HG03460 (cell line): ENCODE results near the gene IL27RA.
A peak's percentile ranks its signal among the peaks of the same experiment; 100 is the strongest.

ENCODE experiments used
- ATAC-seq: cut with Tn5 transposase; IDR thresholded peaks from one replicate; pipeline ENCODE4 v1.9.1; 2021; ENCODE audit not compliant: unreplicated experiment

Gene IL27RA

DNA sequence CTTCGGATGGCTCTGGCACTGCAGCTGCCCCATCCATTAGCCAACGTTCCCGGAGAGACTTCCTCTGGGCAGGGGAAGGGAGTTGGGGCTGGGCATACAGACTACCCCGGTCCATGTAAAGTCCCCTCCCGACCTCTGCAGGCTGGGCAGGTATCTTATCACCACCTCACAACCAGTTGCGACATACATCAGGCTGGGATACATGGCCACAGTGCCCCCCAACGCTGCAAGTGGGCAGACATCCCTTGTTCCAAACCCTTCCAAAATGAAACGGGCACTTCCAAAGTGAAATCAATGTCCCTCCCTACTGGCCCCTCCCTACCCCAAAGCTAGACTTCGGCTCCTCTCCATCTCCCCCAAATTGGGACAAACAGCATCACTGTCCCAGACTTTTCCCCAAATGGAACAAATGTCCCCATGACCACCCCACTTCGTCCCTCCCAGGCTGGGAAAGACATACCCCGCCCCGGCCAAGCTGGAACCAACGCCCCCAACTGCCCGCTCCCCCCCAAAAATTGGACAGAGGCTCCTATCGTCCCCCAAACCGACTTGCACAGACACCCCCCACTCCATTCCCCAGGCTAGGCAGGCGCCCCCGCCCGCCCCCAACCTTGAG, 25.3 kb downstream of the IL27RA start:
- ATAC-seq: no peak

DNA sequence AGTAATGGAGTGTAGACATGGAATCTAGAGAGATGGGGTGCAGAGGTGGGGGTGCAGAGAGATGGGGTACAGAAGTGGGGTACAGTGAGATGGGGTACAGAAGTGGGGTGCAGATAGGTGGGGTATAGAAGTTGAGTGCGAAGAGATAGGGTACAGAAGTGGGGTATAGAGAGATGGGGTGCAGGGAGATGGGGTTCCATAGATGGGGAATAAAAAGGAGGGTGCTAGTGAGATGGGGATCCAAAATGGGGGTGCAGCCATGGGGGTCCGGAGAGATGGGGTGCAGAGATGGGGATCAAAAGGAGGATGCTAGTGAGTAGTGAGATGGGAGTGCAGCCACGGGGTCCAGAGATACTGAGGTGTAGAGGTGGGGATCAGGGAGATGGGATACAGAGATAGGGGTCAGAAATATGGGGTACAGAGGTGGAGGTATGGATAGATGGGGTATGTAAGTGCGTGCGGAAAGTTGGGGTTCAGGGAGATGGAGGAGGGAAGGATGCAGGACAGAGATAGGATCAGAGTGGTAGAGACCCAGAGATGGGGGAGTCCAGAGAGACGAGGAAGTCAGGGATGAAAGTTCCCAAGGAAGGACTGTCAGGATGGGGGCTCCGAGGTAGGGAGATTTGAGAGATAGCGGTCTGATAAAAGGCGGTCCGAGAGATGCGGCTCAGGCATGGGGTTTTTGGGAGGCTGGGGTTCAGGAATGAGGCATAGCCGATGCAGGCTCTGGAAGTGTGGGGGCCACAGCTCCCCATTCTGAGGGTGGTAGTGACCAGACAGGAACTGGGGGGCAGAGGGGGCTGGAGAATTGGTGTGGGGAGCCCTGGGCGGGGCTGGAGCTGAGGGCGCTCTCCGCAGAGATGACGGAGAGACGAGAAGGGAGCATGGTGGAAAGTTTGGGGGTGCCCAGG, 26.9 kb downstream of the IL27RA start:
- ATAC-seq: no peak

DNA sequence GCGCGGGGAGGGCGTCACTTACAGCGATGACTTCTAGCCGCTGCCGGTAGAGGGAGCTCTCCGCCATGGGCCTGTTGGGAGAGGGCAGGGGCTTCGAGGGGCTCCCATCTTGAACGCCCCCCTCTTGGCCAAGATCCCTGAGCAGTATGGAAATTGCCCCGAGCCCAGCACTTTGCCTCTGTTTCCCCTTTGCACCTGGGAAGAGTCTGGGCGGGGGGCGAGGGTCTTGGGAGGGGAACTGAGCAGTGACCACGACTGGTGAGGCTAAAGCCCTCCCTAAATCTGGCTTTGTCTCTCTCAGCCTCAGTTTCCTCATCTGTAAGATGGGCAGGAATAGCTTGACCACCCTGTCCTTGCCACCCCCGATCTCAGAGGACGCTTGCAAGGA, 27.5 kb downstream of the IL27RA start:
- ATAC-seq: no peak

DNA sequence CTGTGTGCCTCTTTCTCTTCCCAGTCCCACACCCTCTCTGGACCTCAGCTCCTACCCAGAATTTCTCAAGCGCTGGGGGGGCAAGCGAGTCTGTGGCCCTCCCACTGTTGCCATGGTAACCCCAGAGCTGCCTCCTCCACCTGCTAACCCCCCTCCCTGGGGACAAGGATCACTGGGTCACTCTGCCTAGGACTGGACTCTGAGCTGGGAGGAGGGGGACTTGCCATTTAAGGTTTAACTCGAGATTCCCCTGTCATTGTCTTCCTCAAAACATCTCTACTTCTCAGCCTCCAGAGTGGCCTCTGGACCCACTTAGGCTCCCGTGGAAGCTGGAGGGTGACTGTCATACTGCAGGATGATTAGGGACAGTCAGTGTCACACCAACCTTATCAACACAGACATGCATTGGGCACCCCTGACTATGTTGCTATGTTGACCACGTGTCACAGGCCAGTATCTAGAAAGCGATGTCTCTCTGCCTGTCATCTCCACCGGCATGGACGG, 28.1 kb downstream of the IL27RA start:
- no peak for ATAC-seq

DNA sequence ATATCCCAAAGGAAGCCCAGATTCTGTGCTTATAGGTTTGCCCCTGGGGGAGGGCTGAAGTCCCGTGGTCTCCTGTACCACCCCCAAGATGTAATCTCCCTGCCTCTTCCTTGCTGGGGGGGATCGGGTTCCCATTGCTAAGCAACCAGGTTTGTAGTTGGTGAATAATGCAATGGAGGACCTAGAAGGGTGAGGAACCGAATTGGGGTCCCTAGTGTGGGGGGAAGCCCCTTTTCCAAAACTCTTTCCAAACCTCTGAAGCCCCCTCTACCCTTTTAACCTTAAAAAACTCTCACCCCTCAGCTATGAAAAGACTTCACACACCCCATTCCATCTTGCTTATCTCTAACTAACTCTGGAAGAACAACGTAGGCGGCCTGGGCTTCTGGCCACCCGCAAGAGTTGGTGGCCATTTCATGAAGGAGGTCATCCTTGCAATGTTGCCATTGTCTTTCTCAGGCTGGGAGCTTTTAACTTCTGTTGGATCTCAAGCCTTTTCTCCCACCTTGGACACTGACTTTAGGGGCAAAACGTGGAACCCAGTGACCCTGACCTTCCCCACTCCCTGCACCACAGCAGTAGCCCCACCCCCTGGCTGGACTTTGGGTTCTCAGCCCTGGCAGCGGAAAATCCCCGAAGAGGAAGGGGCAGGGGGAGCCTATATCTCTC, 29.7 kb downstream of the IL27RA start:
- no peak for ATAC-seq

DNA sequence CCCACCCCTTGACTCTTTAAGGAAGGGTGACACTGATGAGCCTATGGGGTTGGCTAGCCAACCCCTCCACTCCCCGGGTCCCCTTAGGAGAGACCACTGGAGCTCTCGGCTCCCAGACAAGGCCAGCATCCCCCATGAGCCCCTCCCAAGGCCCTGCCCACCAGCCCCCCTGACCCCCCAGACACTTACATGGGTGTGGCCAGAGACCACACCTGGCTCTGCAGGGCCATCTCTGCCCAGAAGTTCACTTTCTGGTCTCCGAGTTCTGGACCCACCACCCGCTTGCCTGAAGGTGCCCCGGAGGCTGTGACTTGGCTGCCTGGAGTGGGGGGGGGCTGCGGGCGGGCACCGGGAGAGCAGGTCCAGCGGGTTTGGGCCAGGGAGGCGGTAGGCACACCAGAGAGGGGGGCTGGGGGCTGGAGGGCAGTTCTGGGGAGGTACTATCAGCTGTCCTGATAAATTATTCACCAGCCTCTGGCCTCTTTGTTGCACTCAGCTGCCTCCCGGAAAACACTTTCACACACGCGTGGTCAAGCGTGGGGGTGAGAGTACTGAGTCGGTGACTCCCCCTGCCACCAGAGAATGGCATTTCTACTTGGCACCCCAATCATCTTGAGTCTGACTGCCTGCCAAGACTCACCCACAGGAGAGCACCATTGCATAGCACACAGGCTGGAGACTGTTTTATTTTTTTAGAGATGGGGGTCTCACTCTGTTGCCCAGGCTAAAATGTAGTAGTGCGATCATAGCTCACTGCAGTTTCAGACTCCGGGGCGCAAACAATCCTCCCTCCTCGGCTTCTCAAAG, 30.4 kb downstream of the IL27RA start, which contains the start of gene PALM3:
Gene PALM3, minus strand, starts transcription at position 326 of the 807 bp plus-strand sequence. Its CDS starts 96 bp downstream, at position 230.
- no peak for ATAC-seq

DNA sequence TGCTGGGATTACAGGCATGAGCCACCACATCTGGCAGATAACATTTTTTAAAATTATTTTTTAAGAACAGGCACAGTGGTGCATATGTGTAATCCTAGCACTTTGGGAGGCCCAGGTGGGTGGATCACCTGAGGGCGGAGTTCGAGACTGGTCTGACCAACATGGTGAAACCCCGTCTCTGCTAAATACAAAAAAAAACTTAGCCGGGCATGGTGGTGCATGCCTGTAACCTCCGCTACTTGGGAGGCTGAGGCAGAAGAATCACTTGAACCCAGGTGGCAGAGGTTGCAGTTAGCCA, 30.9 kb downstream of the IL27RA start:
- no peak for ATAC-seq

DNA sequence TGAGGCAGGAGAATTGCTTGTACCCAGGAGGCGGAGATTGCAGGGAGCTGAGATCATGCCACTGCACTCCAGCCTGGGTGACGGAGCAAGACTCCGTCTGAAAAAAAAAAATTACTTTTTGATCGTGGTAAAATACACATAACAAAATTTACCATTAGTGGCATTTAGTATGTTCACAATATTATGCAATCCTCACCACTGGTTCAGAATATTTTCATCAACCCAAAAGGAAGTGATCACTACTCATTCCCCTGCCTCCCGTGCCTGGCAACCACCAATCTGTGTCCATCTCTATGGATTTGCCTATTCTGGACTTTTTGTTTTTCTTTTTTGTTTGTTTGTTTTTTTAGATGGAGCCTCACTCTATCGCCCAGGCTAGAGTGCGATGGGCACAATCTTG, 31.5 kb downstream of the IL27RA start:
- ATAC-seq: no peak

DNA sequence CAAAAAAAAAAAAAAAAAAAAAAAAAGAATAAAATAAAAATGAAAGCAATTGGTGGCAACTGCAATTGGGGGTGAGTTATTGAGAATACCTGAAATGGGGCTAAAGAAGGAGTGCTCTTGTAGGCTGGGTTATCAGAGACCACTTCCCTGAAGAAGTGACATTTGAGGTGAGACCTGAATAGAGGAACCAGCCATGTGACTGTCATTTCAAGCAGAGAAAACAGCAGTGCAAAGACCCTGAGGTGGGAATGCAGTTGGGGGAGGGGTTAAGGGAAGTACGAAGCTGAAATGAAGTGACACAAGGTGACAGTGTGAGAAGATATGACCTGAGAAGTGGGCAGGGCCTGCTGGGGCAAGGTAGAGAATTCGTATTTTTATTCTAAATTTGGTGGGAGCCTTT, 34.6 kb downstream of the IL27RA start:
- no peak for ATAC-seq

DNA sequence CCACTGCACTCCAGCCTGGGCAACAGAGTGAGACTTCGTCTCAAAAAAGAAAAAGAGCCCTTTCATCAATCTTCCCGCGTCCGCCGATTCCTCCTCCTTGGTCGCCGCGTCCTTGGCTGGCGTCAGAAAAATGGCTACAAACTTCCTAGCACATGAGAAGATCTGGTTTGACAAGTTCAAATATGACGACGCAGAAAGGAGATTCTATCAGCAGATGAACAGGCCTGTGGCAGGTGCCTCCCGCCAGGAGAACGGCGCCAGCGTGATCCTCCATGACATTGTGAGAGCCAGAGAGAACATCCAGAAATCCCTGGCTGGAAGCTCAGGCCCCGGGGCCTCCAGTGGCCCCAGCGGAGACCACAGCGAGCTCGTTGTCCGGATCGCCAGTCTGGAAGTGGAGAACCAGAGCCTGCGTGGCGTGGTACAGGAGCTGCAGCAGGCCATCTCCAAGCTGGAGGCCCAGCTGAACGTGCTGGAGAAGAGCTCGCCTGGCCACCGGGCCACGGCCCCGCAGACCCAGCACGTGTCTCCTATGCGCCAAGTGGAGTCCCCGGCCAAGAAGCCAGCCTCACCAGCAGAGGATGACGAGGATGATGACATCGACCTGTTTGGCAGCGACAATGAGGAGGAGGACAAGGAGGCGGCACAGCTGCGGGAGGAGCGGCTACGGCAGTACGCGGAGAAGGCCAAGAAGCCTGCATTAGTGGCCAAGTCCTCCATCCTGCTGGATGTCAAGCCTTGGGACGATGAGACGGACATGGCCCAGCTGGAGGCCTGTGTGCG, 38.9 kb downstream of the IL27RA start:
- ATAC-seq: no peak

DNA sequence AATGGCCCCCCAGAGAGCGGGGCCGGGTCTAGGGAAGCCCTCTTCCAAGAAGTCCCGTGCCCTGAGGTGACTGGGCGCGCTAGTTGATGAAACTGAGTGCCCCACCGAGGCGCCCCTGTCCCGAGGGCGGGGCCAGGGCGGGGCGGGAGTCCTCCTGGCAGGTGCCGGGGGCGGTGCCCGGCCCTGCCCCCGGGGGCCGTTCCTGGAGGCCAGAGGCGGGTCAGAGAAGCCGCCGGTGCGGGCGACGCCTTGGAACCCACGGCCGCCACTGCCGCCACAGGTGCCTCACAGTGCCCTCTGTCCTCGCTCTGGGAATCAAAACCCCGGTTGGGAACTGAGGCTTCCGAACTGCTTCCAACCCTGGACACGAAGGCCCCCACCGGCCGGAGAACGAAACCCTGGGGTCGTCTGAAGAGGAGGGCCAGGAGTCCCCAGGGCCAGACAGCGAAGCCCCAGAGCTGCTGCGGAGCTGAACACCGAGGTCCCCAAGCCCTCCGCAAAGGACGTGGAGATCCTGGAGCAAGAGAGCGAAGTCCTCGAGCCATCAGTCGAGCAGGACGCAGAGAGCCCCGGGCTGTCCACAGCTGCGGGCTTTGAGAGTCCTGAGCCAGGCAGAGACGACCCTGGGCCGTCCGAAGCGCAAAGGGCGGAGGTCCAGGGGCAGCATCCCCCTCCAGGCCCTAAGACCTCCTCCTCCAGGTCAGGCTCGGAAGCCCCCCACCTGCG, 41.1 kb downstream of the IL27RA start, which contains the start of gene MISP3:
Gene MISP3, plus strand, starts transcription at position 252 of the 726 bp plus-strand sequence. CDS start 524 bp downstream, outside the sequence.
- no peak for ATAC-seq

DNA sequence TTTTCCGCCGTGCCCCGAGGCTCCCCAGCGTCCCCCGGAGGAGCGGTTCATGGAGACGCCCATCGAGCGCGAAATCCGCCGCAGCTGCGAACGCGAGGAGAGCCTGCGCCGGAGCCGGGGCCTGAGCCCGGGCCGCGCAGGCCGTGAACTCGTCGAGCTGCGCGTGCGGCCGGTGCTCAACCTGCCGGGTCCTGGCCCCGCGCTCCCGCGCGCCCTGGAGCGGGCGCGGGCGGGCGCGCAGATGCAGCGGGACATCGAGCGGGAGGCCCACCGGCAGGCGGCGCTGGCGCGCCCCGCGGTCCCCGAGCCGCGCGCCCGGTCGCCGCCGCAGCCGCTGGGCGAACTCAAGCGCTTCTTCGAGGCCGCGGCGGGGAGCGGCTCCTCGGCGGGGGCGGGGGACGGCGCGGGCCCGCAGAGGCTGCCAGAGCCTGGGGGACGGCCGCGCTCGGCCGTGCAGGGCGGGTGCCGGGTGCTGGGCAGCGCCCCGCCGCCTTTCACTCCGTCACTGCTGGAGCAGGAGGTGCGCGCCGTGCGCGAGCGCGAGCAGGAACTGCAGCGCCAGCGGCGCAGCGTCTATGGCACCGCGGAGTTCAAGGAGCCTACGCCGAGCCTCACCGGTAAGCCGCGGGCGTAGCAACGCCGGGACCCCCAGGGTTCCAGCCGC, 41.8 kb downstream of the IL27RA start:
- peak; percentile 43 for ATAC-seq

DNA sequence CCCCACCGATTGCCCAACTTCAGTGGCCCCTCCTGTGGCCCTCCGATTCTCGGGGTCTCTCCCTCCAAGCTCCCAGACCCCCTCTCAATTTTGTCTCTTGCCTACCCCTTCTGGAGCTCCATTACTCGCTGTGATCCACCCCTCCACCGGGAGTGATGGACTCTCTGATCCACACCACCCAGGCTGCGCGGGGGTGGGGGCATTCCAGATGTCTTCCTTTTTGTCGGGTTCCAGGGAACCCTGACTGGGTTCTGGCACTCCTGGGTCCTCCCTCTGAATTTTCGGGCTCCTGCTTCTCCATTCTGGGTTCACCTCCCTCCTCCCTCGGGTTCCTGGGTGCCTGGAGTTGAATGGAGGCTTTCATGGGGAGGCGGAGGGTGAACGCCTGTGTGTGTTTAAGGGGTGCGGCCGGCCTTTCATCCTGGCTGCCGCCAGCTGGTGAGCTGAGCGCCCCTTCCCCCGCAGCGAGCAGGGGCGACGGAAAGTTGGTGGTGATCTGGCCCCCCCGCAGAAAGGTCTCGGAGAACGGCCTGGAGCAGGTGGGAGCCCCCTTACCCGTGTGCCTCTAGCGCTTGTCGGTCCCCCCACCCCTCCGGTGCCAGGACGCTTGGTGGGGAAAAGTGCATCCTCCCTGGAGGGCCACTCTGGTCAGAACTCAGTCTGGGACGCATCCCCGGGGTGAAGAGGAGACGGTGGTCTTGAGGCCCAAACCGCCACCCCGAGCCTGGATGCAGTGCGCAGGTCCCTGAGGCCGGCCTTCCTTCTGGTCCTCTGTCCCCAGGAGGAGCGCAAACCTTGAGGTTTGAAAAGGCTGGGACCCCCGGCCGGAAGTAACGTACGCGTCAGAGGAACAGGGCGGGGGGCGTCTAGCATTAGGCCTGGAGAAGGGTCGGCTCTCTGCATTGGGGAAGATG, 42.6 kb downstream of the IL27RA start:
- ATAC-seq: no peak

DNA sequence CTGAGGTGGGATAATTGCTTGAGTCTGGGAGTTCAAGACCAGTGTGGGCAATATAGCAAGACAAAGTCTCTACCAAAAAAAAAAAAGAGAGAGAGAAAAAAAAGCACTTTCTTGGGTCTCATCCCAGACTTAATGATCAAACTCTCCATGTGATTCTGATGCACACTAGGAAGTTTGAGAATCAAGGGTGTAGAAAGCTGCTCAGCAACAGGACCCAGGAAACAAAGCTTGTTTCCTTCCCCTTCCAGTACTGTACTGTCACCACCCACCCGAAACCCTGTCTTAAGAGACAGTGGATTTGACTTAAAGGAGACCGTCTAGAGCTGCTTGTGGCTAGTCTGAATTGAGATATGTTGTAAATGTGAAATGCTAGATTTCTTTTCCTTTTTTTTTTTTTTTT, 46.8 kb downstream of the IL27RA start:
- no peak for ATAC-seq

DNA sequence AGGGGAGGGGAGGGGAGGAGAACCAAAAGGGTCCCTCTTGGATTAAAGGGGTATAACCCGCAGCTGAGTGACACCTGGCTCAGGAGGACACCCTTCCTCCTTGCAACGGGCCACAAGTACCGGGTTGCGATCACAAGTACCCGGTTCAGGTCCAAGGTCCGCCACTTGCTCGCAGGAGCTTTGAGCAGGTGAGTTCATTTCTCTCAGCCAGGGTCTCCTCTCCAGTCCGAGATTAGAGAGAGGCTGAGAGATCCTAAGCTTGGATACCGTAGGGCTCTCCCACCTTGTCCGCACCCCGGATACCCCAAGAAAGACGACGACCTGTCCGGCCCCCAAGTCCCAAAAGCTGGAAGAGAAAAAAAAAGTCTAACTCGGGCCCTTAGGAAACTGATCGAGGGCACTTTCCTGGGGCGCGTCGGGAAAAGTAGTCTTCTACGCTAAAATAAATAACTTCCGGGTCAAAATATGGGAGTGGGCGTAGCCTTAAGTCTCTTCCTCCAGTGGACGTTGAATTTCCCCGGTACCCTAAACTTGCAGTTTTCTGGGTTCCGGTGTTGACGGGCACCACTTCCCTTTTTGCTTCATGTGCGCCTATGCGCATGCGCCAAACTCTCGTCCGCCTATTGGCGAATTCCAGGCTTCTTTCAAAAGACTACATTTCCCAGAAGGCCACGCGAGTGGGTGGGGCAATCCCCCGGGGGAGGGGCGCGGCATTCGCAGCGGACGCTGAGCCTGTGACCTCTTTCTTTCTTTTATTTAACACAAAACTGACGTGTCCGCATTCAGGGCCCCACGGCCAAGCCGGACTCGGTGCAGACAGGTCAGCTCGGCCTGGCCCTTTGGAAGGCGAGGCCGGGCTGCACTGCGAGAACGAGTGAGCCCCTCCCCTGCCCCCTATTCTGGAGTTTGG, 49.6 kb downstream of the IL27RA start:
- peak; percentile 73 for ATAC-seq

DNA sequence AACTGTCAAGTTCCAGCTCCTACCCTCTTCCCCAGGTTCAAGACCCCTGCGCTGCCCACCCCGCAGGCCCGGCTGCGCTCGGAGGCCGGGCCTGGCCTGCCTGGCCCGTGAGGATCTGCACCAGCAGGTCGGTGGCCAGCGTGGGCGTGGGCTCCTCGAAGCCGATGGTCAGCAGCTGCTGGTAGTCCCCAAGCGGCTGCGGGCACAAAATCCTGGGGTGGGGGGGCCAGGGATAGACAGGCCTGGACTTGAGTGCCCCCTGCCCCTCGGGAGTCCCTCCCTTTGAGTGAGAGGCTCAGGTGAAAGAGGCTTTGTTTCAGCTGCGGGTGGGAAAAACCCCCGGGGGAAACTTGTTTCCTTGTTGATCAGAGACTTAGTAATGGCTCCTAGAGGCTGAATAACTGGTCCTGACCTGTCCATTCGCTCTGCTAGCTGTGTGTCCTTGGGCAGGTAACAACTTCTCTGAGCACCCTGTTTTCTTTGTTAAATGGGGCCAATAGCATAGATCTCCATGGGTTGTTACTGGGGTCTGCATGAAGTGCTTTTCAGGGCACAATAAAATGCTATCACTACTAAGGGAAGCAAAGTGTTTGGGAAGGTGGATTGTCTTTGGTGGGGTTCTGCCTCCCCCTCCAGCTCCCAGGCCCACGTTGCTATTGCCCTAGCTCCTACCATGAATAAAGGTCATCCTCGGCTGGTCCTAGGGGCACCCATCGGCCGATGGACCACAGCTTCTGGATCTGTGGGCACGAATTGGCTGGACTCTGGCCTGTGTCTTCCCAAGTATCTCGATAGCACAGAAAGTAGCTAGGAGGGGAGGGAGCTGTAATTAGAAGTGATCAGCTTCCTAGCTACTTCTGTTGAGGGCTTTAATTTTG, 50.5 kb downstream of the IL27RA start:
- peak; percentile 14 for ATAC-seq
